Fibroblast of villous mesenchyme (primary cell): ENCODE measurements around the gene EDC3. TPM values are rescaled to one million over a fixed set of nuclear protein-coding genes. Genes with fewer than 3 reads are reported as not detected.
"Not testable (repeated sequence)": the region's sequence is repeated elsewhere in the genome, so short reads cannot be mapped to it uniquely, and the experiment has no call there.

Source experiments
- DNase-seq: peaks from one replicate; pipeline ENCODE4 v3.0.0-alpha.2; 2010; ENCODE audit warnings: low read depth
- H3K4me3 ChIP-seq: 2 replicates; pipeline ENCODE4 v1.5.1; 2011; ENCODE audit warnings: low read depth, mild to moderate bottlenecking, low read length
- total RNA-seq: library from RNA; depleted of rRNA; stranded (reverse); fragments of >200 nt; gene quantifications from 2 replicates; pipeline ENCODE4 v1.2.3, GENCODE V29; 2012
- TF ChIP-seq, protein P1 (sequence below): IDR thresholded peaks from 2 replicates; pipeline ENCODE4 v1.5.1; 2012; ENCODE audit warnings: low read depth, mild to moderate bottlenecking, low read length; ENCODE audit not compliant: insufficient read depth

EDC3 gene, protein sequence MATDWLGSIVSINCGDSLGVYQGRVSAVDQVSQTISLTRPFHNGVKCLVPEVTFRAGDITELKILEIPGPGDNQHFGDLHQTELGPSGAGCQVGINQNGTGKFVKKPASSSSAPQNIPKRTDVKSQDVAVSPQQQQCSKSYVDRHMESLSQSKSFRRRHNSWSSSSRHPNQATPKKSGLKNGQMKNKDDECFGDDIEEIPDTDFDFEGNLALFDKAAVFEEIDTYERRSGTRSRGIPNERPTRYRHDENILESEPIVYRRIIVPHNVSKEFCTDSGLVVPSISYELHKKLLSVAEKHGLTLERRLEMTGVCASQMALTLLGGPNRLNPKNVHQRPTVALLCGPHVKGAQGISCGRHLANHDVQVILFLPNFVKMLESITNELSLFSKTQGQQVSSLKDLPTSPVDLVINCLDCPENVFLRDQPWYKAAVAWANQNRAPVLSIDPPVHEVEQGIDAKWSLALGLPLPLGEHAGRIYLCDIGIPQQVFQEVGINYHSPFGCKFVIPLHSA
- total RNA-seq = 9.7 and 11.7 TPM in 2 replicates

GRCh38 chr15:74695597-74696397 lies at the start of gene EDC3:
EDC3 (minus strand) TSS chr15:74696024; CDS start chr15:74675124, 20,900 bp downstream.
- peak within 1 kb of the TSS; percentile 85 for H3K4me3 ChIP-seq
- DNase-seq = peak; percentile 80
- TF ChIP-seq, protein P1, sequence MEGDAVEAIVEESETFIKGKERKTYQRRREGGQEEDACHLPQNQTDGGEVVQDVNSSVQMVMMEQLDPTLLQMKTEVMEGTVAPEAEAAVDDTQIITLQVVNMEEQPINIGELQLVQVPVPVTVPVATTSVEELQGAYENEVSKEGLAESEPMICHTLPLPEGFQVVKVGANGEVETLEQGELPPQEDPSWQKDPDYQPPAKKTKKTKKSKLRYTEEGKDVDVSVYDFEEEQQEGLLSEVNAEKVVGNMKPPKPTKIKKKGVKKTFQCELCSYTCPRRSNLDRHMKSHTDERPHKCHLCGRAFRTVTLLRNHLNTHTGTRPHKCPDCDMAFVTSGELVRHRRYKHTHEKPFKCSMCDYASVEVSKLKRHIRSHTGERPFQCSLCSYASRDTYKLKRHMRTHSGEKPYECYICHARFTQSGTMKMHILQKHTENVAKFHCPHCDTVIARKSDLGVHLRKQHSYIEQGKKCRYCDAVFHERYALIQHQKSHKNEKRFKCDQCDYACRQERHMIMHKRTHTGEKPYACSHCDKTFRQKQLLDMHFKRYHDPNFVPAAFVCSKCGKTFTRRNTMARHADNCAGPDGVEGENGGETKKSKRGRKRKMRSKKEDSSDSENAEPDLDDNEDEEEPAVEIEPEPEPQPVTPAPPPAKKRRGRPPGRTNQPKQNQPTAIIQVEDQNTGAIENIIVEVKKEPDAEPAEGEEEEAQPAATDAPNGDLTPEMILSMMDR = no peak

DNA sequence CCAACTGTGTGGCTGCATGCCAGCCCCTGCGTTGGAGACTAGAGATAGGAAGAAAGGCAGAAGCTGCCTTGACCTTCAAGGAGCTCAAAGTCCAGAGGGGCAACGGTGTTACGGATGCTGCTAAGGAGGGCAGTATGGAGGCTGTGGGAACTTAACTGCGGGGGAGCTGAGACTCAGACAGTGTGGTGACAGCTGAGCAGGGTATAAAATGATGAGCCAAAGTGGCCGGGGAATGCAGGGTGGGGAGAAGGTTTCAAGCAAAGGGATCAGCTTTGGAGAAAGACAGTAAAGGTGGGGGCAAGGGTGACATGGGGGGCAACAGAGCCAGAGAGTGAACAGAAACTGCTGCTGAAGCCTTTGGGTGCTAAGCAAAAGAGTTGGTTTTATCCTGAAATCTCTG lies 46.6 kb upstream of the EDC3 start:
- H3K4me3 ChIP-seq = no peak overlapping the region
- no peak for DNase-seq
- TF ChIP-seq, protein P1 = no peak

GRCh38 chr15:74738239-74738638 lies 42.4 kb upstream of the EDC3 start:
- DNase-seq, H3K4me3 ChIP-seq: not testable (repeated sequence)

- no peak overlapping the region for H3K4me3 ChIP-seq
- TF ChIP-seq, protein P1 = no peak
- DNase-seq = no peak
These were observed 39.5 kb upstream of the EDC3 start for GRCh38 chr15:74735305-74735704.

DNA sequence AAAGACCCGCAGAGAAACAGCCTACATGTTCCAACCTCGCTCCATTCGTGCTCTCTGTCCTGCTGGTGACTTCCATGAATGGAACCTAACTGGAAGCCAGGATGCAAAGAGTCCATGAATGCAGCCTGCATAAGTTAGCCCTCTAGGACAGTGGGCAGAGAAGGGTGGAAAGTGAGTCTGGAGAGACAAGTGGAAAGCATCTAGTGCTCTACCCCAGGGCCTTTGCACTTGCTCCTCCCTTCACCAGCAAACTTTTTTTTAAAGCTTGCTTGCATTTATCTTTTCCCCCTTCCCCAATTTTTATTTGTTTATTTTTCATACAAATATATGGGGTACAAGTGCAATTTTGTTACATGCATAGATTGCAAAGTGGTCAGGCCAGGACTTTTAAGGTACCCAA lies 37.4 kb upstream of the EDC3 start:
- H3K4me3 ChIP-seq = no peak overlapping the region
- TF ChIP-seq, protein P1 = no peak
- no peak for DNase-seq

DNA sequence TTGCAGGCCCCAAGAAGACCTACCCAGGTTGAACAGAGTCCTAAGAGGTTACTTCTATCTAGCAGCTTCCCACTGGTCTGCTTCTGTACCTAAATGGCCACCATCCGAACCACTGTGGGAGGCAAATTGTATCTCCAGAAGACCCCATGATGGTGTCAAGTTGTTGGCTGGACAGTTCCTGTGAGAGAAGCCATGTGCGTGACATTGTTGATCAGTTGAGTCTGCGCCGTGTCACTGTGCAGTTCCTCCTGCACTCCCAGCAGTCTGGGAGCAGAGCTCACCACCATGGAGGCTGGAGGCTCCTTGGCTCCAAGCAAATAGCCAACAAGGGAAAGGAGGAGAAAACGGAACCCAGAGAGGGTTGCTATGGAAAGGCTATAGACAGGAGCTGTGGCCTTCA lies 37.0 kb upstream of the EDC3 start:
- TF ChIP-seq, protein P1 = no peak
- DNase-seq = no peak
- H3K4me3 ChIP-seq = no peak overlapping the region
